ENCODE data around the gene AGAP6.
"Not testable (repeated sequence)": the region's sequence is repeated elsewhere in the genome, so short reads cannot be mapped to it uniquely, and the experiment has no call there.

- not testable (repeated sequence) for TF ChIP-seq BACH2 (CRISPR knock-in tag; IDR thresholded peaks at IDR 0.05; ENCODE audit: borderline replicate concordance); POU6F1 (CRISPR knock-in tag; IDR thresholded peaks at IDR 0.05; ENCODE audit: borderline replicate concordance, low read depth); PPARA (CRISPR knock-in tag; IDR thresholded peaks at IDR 0.05; ENCODE audit: borderline replicate concordance)
Measured at GRCh38 chr10:50015596-50016220, 27.5 kb downstream of the AGAP6 start.

All from SK-N-SH treated with all-trans-retinoic acid at 6 μM for 48 hours (cell line).